HUES48 (cell line): ENCODE measurements around the gene DSCAM.
"Not testable (repeated sequence)": the region's sequence is repeated elsewhere in the genome, so short reads cannot be mapped to it uniquely, and the experiment has no call there.

Experiments
- H3K27ac ChIP-seq: one replicate; pipeline ENCODE4 v1.7.0; 2013; ENCODE audit warnings: low read depth, low read length, inconsistent platforms
- H3K27me3 ChIP-seq: 2 replicates; pipeline ENCODE4 v1.6.1; 2013; ENCODE audit warnings: mild to moderate bottlenecking, low read length; ENCODE audit not compliant: control insufficient read depth, insufficient read depth
- H3K36me3 ChIP-seq: 2 replicates; pipeline ENCODE4 v1.6.1; 2013; ENCODE audit warnings: low read length; ENCODE audit not compliant: control insufficient read depth, insufficient read depth
- H3K4me1 ChIP-seq: 2 replicates; pipeline ENCODE4 v1.6.1; 2013; ENCODE audit warnings: mild to moderate bottlenecking, low read length; ENCODE audit not compliant: control insufficient read depth, insufficient read depth
- H3K4me3 ChIP-seq: 2 replicates; pipeline ENCODE4 v1.5.1; 2013; ENCODE audit warnings: mild to moderate bottlenecking, low read depth, low read length
- H3K9ac ChIP-seq: 2 replicates; pipeline ENCODE4 v1.6.1; 2013; ENCODE audit warnings: mild to moderate bottlenecking, low read depth, low read length, moderate library complexity
- H3K9me3 ChIP-seq: 2 replicates; pipeline ENCODE4 v1.6.1; 2013; ENCODE audit warnings: low read length; ENCODE audit not compliant: control insufficient read depth, insufficient read depth

The DSCAM gene

GRCh38 chr21:40028393-40028792 lies 818.6 kb downstream of the DSCAM start:
- H3K4me3 ChIP-seq, H3K36me3 ChIP-seq, H3K27ac ChIP-seq, H3K9ac ChIP-seq, H3K4me1 ChIP-seq, H3K9me3 ChIP-seq, H3K27me3 ChIP-seq: not testable (repeated sequence)

- H3K36me3 ChIP-seq = no peaks in the 10 kb centered on the region
- H3K9ac ChIP-seq = no peak overlapping the region
- no peaks in the 10 kb centered on the region for H3K4me1 ChIP-seq
- no peaks in the 10 kb centered on the region for H3K9me3 ChIP-seq
- H3K27me3 ChIP-seq = no peaks in the 10 kb centered on the region
- H3K4me3 ChIP-seq = no peak overlapping the region
- no peak overlapping the region for H3K27ac ChIP-seq
Observed at GRCh38 chr21:40021558-40022351, 825.2 kb downstream of the DSCAM start.

DNA sequence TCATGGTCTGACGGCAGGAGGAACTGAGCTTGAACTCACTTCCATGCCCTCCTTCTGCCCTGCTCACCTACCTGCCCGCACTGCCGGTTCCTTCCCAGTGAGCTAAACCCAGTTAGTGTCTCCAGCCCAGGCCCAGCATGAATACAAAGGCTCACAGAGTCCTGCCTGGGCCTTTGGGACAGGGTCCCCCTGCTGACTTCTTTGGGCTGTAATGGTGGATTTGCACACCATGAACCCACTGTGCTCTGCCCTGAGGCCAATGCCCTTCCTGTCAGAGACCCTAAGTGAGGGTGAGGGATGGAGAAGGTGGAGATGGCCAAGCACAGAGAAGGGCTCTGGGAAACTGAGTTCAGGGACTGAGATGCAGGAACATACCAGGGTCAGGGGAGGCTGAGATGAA lies 826.3 kb downstream of the DSCAM start:
- Histone ChIP-seq H3K9ac (no peak overlapping the region), H3K27ac (no peak overlapping the region), H3K4me1 (no peaks in the 10 kb centered on the region), H3K36me3 (no peaks in the 10 kb centered on the region), H3K27me3 (no peaks in the 10 kb centered on the region), H3K4me3 (no peak overlapping the region), H3K9me3 (no peaks in the 10 kb centered on the region)

- Histone ChIP-seq H3K36me3 (no peaks in the 10 kb centered on the region), H3K9me3 (no peaks in the 10 kb centered on the region), H3K27me3 (no peaks in the 10 kb centered on the region), H3K27ac (no peak overlapping the region), H3K4me1 (no peaks in the 10 kb centered on the region), H3K9ac (no peak overlapping the region), H3K4me3 (no peak overlapping the region)
Observed at GRCh38 chr21:40018871-40019475, 828.0 kb downstream of the DSCAM start.

GRCh38 chr21:40016667-40017066 lies 830.3 kb downstream of the DSCAM start:
- no peak overlapping the region for H3K27ac ChIP-seq
- H3K9me3 ChIP-seq = no peaks in the 10 kb centered on the region
- H3K27me3 ChIP-seq = no peaks in the 10 kb centered on the region
- H3K9ac ChIP-seq = no peak overlapping the region
- no peak overlapping the region for H3K4me3 ChIP-seq
- H3K36me3 ChIP-seq = no peaks in the 10 kb centered on the region
- no peaks in the 10 kb centered on the region for H3K4me1 ChIP-seq

DNA sequence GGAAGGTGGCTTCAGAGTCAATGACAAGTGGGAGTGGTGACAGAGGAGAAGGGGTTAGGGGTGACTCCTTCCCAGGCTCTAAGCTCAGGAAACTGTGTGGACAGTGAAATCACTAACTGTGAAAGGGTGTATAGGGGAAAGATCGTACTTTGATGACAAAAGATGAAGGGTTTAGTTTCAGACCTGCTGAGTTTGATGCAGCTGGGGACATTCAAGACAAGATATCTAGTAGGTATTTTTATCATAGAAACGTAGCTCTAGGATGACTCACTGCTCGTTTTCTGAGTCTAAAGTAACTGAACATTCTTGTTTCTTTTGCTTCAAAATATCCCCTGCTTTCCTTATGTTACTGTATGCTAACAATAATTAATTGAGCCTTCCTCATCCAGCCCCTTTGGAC lies 830.7 kb downstream of the DSCAM start:
- Histone ChIP-seq H3K36me3 (no peaks in the 10 kb centered on the region), H3K27me3 (no peaks in the 10 kb centered on the region), H3K9ac (no peak overlapping the region), H3K9me3 (no peaks in the 10 kb centered on the region), H3K27ac (no peak overlapping the region), H3K4me3 (no peak overlapping the region), H3K4me1 (no peaks in the 10 kb centered on the region)

- Histone ChIP-seq H3K9ac (no peak overlapping the region), H3K4me3 (no peak overlapping the region), H3K36me3 (no peaks in the 10 kb centered on the region), H3K4me1 (no peaks in the 10 kb centered on the region), H3K9me3 (no peaks in the 10 kb centered on the region), H3K27ac (no peak overlapping the region), H3K27me3 (no peaks in the 10 kb centered on the region)
Observed at GRCh38 chr21:40015818-40016217, 831.1 kb downstream of the DSCAM start.

- no peak overlapping the region for H3K27ac ChIP-seq
- no peaks in the 10 kb centered on the region for H3K36me3 ChIP-seq
- H3K27me3 ChIP-seq = no peaks in the 10 kb centered on the region
- H3K9me3 ChIP-seq = no peaks in the 10 kb centered on the region
- H3K4me1 ChIP-seq = no peaks in the 10 kb centered on the region
- H3K4me3 ChIP-seq = no peak overlapping the region
- no peak overlapping the region for H3K9ac ChIP-seq
Observed at GRCh38 chr21:40014394-40014793, 832.6 kb downstream of the DSCAM start.

DNA sequence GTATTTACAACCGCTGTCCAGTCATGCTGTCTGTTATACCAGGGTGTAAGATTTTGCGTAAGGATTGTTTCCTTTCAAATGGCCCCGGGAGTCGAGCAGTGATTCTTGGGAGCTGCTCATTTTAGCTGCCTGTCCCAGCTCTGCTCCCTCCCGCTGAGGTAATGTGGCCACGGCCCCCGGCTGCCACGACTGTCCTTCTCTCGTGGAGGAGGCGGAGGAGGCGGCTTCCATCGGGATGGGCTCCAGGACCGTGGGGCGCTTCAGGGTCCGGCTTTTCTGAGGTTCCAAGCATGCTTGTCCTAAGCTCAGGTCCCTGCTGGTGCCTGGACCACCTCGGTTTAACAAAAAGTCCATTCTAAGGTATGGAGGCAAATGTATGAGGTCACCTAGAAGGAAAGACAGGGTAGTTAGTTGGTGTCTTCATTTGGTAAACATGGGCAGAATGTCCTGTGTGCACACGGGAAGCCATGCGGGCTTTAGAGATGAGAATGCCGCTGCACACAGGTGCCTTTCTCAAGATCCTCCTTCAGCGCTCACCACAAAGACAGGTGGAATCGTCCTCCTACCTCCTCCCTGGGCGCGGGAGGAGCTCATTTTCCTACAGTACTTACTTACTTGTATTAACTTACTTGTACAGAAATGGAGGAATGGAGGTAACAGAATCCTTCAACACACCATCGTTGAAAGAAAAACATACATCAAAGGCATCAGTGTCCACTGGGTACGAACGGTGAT lies 833.8 kb downstream of the DSCAM start:
- no peaks in the 10 kb centered on the region for H3K27me3 ChIP-seq
- no peaks in the 10 kb centered on the region for H3K9me3 ChIP-seq
- no peaks in the 10 kb centered on the region for H3K4me1 ChIP-seq
- no peaks in the 10 kb centered on the region for H3K36me3 ChIP-seq
- H3K4me3 ChIP-seq = no peak overlapping the region
- no peak overlapping the region for H3K27ac ChIP-seq
- H3K9ac ChIP-seq = no peak overlapping the region

- Histone ChIP-seq H3K9me3 (no peaks in the 10 kb centered on the region), H3K4me1 (no peaks in the 10 kb centered on the region), H3K4me3 (no peak overlapping the region), H3K27me3 (no peaks in the 10 kb centered on the region), H3K9ac (no peak overlapping the region), H3K27ac (no peak overlapping the region), H3K36me3 (no peaks in the 10 kb centered on the region)
Observed at GRCh38 chr21:40011371-40011770, 835.6 kb downstream of the DSCAM start.

GRCh38 chr21:40002978-40003377 lies 844.0 kb downstream of the DSCAM start:
- Histone ChIP-seq H3K9me3 (no peaks in the 10 kb centered on the region; the same call in 1 of the 2 replicates), H3K9ac (no peak overlapping the region), H3K4me3 (no peak overlapping the region), H3K36me3 (no peaks in the 10 kb centered on the region), H3K4me1 (no peaks in the 10 kb centered on the region), H3K27me3 (no peaks in the 10 kb centered on the region), H3K27ac (no peak overlapping the region)
